RWPE1 (cell line): Measurements from ENCODE around the gene PRMT3.

Source experiments
- CTCF ChIA-PET: fragments of 350-600 bp; sonication (Branson Sonifier 250); formaldehyde crosslinking; extraction: SDS; loops from one replicate; lab custom pipeline; 2021; lab: Yijun Ruan, JAX
- POLR2A ChIA-PET: fragments of 400-600 bp; formaldehyde crosslinking; extraction: SDS; loops from one replicate; lab custom pipeline; 2020; ENCODE audit warnings: antibody characterized with exemption; ENCODE audit not compliant: low non-redundant PET; lab: Yijun Ruan, JAX
- DNase-seq: peaks from one replicate; pipeline ENCODE4 v3.0.0; 2012; ENCODE audit warnings: low spot score
- H3K27ac ChIP-seq: fragments of 450-650 bp; 2 replicates; pipeline ENCODE4 v1.5.1; 2017
- TF ChIP-seq, protein P1 (sequence below): fragments of 450-650 bp; conservative IDR thresholded peaks from 2 replicates; pipeline ENCODE4 v1.5.1; 2017; ENCODE audit warnings: low read depth, mild to moderate bottlenecking

Gene PRMT3

GRCh38 chr11:20397281-20397680 lies 9.8 kb downstream of the PRMT3 start:
- TF ChIP-seq, protein P1, sequence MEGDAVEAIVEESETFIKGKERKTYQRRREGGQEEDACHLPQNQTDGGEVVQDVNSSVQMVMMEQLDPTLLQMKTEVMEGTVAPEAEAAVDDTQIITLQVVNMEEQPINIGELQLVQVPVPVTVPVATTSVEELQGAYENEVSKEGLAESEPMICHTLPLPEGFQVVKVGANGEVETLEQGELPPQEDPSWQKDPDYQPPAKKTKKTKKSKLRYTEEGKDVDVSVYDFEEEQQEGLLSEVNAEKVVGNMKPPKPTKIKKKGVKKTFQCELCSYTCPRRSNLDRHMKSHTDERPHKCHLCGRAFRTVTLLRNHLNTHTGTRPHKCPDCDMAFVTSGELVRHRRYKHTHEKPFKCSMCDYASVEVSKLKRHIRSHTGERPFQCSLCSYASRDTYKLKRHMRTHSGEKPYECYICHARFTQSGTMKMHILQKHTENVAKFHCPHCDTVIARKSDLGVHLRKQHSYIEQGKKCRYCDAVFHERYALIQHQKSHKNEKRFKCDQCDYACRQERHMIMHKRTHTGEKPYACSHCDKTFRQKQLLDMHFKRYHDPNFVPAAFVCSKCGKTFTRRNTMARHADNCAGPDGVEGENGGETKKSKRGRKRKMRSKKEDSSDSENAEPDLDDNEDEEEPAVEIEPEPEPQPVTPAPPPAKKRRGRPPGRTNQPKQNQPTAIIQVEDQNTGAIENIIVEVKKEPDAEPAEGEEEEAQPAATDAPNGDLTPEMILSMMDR, result peak; percentile 49
- POLR2A ChIA-PET, result no interaction called here
- peak; percentile 26 for DNase-seq
- CTCF ChIA-PET, result interaction anchor here (0.5 to 1.7 kb wide), 9 partner anchors 9 to 283 kb away, joined by 3 to 10 read pairs (median 5); no protein-coding TSS in a partner anchor
- no peak overlapping the region for H3K27ac ChIP-seq

GRCh38 chr11:20399498-20399897 lies 12.0 kb downstream of the PRMT3 start:
- no peak for DNase-seq
- ChIA-PET POLR2A (no interaction called here), CTCF (interaction anchor here (0.7 kb wide), 1 partner anchor 210 kb away, joined by 4 read pairs; no protein-coding TSS in a partner anchor)
- TF ChIP-seq, protein P1, result no peak
- no peak overlapping the region for H3K27ac ChIP-seq

GRCh38 chr11:20403059-20403458 lies 15.5 kb downstream of the PRMT3 start:
- ChIA-PET POLR2A (no interaction called here), CTCF (interaction anchor here (0.6 to 1.9 kb wide), 2 partner anchors 45 to 207 kb away, joined by 3 to 6 read pairs; no protein-coding TSS in a partner anchor)
- TF ChIP-seq, protein P1, result no peak
- no peak overlapping the region for H3K27ac ChIP-seq
- no peak for DNase-seq

- no peak for DNase-seq
- H3K27ac ChIP-seq, result no peak overlapping the region
- CTCF ChIA-PET, result no interaction called here
- TF ChIP-seq, protein P1, result no peak
- POLR2A ChIA-PET, result no interaction called here
Measured at GRCh38 chr11:20406484-20406883, 19.0 kb downstream of the PRMT3 start.

GRCh38 chr11:20407344-20407743 lies 19.8 kb downstream of the PRMT3 start:
- no peak overlapping the region for H3K27ac ChIP-seq
- ChIA-PET POLR2A (no interaction called here), CTCF (no interaction called here)
- TF ChIP-seq, protein P1, result no peak
- DNase-seq, result no peak

- TF ChIP-seq, protein P1, result no peak
- H3K27ac ChIP-seq, result no peak overlapping the region
- POLR2A ChIA-PET, result no interaction called here
- CTCF ChIA-PET, result no interaction called here
- no peak for DNase-seq
Measured at GRCh38 chr11:20415432-20415831, 27.9 kb downstream of the PRMT3 start.
